Heart left ventricle (tissue), 16 donors: Measurements from ENCODE around the gene PRKACA. TPM values are rescaled to one million over a fixed set of nuclear protein-coding genes. Genes with fewer than 3 reads are reported as not detected.

ENCODE experiments used
- ATAC-seq, 4 donors: fragments of 200-7000 bp; cut with Tn5 transposase; one replicate each; pipeline ENCODE4 v1.9.1; 2020 to 2022; ENCODE audit warnings: moderate library complexity in 4 of 4, mild to moderate bottlenecking in 3 of 4, moderate number of reproducible peaks in 1 of 4
- DNase-seq, 5 donors: peaks; one replicate each; pipeline ENCODE4 v3.0.0-alpha.2; 2020
- H3K27ac ChIP-seq, 12 donors: fragments of 200-600 bp; sonication (generic) in 4 of 12; one replicate each; pipeline versions ENCODE4 v1.5.0 to v1.8.0; 2016 to 2022; ENCODE audit warnings: mild to moderate bottlenecking in 2 of 12
- H3K27me3 ChIP-seq, 9 donors: fragments of 200-600 bp; sonication (generic) in 2 of 9; one replicate each; pipeline versions ENCODE4 v1.5.1 to v1.8.0; 2016 to 2022; ENCODE audit warnings: mild to moderate bottlenecking in 3 of 9
- H3K36me3 ChIP-seq, 9 donors: fragments of 200-600 bp; sonication (generic) in 2 of 9; one replicate each; pipeline versions ENCODE4 v1.5.0 to v1.8.0; 2018 to 2022; ENCODE audit warnings: mild to moderate bottlenecking in 2 of 9
- H3K4me1 ChIP-seq, 12 donors: fragments of 200-600 bp; sonication (generic) in 4 of 12; one replicate each; pipeline versions ENCODE4 v1.5.0 to v1.8.0; 2016 to 2022; ENCODE audit warnings: mild to moderate bottlenecking in 3 of 12
- H3K4me3 ChIP-seq, 12 donors: fragments of 200-600 bp; sonication (generic) in 4 of 12; one replicate each; pipeline versions ENCODE4 v1.5.0 to v1.8.0; 2017 to 2022; ENCODE audit warnings: mild to moderate bottlenecking in 9 of 12, moderate library complexity in 4 of 12
- H3K9me3 ChIP-seq, 12 donors: fragments of 200-600 bp; sonication (generic) in 4 of 12; one replicate each; pipeline versions ENCODE4 v1.5.0 to v1.8.0; 2016 to 2022; ENCODE audit warnings: mild to moderate bottlenecking in 1 of 12
- POLR2A ChIP-seq, 2 donors: fragments of 450-650 bp; IDR thresholded peaks; one replicate each; pipeline ENCODE4 v1.6.1; 2017; ENCODE audit warnings: antibody characterized with exemption in 2 of 2, mild to moderate bottlenecking in 2 of 2, moderate library complexity in 2 of 2
- WGBS, 4 donors: extraction: QIAGEN DNeasy Blood & Tissue Kit in 2 of 4; methylation state at CpG; one replicate each; pipeline versions ENCODE4 v1.1.5 to v1.1.7; 2013 to 2018; 5-methylcytosine and 5-hydroxymethylcytosine counted together
- intact Hi-C, 10 donors: fragments of 100-400 bp; cut with DNase I; formaldehyde crosslinking; loops; one replicate each; pipeline versions ENCODE4 v1.11.1 to v1.14.2; 2022
- polyA plus RNA-seq, 2 donors: library from polyadenylated mRNA; stranded (reverse); fragments of 200-250 nt; gene quantifications; one replicate each; pipeline ENCODE4 v1.2.3, GENCODE V29; 2013
- total RNA-seq, 9 donors: library from RNA; depleted of rRNA in 2 of 9; stranded (reverse); fragments of >200 nt in 2 of 9; fragmentation: NEBNext Ultra II Directional in 3 of 9; extraction: Animal tissue kit (Norgen Biotek cat#: 25700) in 3 of 9; gene quantifications; one replicate each; pipeline versions ENCODE4 v1.1.0 to v1.2.4, GENCODE V29; 2016 to 2023
- TF ChIP-seq, protein P1 (sequence below), 12 donors: fragments of 200-600 bp; sonication (generic) in 4 of 12; IDR thresholded peaks; one replicate each; pipeline versions ENCODE4 v1.5.0 to v1.8.0; 2018 to 2022; ENCODE audit warnings: antibody characterized with exemption in 12 of 12, mild to moderate bottlenecking in 5 of 12
- donor health status: ischemic (EF 13 %, LVEDD 7.1; RV severe dilation, severe dysfunction).
- donor health status: healthy with polysubstance abuse.
- donor health status: DM: no; HTN: yes; CAD: no.
- donor health status: DM: no; HTN: no; CAD: no.
- donor health status: ischemic (EF 25% LVEDD 6.9; RV normal size, moderate dysfunction).
- donor health status: ischemic (EF 25% LVEDD 5.7; RV mildly dilated, moderate dysfunction).
- donor health status: healthy.
- donor health status: DM: yes; HTN: yes; CAD: no.
- donor health status: ischemic (EF 35%, LVEDD 5.7; RV mildly dilated, moderate dysfunction).
- donor health status: nonischemic (EF 11% LVEDD 7.7; RV severe dilation, severe dysfunction).
- donor health status: DM: yes; HTN: yes; CAD: no.
- donor health status: PGD.
- donor health status: ischemic (EF 29% LVEDD 5.4; RV normal size, mild dysfunction).
- donor health status: nonischemic (EF 23%, LVEDD 6.1; RV moderate dilation, normal function).

PRKACA gene
- total and polyA plus RNA-seq, 11 donors: 216 to 554 (median 454) TPM

DNA sequence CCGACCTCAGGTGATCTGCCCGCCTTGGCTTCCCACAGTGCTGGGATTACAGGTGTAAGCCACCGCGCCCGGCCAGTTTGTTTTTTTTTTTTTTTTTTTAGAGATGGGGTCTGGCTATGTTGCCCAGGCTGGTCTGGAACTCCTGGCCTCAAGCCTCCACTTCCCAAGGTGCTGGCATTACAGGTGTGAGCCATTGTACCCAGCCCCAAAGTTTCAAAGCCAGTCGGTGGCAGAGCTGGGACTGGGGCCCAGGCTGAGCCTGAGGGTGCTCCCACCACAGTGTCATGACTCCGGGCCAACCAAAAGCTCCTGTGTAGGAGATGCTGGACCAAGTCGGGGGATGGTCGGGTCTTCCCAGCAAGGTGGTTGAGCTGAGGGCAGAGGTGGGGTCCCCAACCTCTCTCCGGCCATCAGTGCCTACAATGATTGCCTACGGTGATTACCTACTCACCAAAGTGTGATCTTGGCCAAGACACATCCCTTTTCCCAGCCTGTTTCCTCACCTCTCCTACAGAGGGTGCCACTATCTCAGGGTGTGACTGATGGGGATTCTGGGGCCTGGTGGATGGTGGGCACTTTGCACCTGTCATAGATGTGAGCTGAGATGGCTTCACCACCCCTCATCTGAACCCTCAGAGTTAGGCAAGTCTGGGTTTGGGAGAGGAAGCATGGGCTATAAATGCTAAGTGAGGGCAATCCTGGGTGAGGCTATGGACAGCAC, 21.1 kb downstream of the PRKACA start:
- peak in 2 of 4 donors; percentile 8 to 16 for ATAC-seq
- 95 to 97% (median 95%) methylated on average over 9 to 11 of the region's 11 CpGs for WGBS, 4 donors

DNA sequence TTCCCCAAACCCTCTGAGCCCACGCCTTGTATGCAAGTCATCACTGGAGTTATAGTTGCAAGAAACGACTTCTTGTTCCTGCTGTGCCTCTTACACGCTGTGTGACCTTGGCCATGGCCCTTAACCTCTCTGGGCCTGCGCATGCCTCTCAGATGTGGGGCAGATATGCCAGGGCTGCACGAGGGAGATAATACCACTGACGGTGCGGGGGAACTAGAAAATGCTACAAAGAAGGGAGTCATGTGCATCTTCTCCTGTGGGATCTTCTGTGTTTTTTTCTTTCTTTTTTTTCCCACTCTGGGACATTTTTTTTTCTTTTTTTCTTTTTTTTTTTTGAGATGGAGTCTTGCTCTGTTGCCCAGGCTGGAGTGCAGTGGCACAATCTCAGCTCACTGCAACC, 22.7 kb downstream of the PRKACA start:
- WGBS, 4 donors: 82 to 87% (median 86%) methylated on average over 7 of the region's 7 CpGs

More for the DNA sequence above, 21.1 kb downstream of the PRKACA start:
- Histone ChIP-seq H3K27ac (no peak overlapping the region), H3K9me3 (peaks cover 0 to 13% (median 7%) of the 10 kb centered on the region in 12 donors), H3K4me1 (peaks cover 0 to 10% (median 6%) of the 10 kb centered on the region in 12 donors), H3K27me3 (no peaks in the 10 kb centered on the region), H3K36me3 (peaks cover 0 to 64% (median 52%) of the 10 kb centered on the region in 9 donors), H3K4me3 (no peak overlapping the region)
- intact Hi-C loops: no loop called here
- no peak for DNase-seq
- no peak for TF ChIP-seq POLR2A (IDR thresholded peaks at IDR 0.05)
- TF ChIP-seq, protein P1, sequence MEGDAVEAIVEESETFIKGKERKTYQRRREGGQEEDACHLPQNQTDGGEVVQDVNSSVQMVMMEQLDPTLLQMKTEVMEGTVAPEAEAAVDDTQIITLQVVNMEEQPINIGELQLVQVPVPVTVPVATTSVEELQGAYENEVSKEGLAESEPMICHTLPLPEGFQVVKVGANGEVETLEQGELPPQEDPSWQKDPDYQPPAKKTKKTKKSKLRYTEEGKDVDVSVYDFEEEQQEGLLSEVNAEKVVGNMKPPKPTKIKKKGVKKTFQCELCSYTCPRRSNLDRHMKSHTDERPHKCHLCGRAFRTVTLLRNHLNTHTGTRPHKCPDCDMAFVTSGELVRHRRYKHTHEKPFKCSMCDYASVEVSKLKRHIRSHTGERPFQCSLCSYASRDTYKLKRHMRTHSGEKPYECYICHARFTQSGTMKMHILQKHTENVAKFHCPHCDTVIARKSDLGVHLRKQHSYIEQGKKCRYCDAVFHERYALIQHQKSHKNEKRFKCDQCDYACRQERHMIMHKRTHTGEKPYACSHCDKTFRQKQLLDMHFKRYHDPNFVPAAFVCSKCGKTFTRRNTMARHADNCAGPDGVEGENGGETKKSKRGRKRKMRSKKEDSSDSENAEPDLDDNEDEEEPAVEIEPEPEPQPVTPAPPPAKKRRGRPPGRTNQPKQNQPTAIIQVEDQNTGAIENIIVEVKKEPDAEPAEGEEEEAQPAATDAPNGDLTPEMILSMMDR (IDR thresholded peaks at IDR 0.05): peak in 1 of 12 donors; percentile 4

DNA sequence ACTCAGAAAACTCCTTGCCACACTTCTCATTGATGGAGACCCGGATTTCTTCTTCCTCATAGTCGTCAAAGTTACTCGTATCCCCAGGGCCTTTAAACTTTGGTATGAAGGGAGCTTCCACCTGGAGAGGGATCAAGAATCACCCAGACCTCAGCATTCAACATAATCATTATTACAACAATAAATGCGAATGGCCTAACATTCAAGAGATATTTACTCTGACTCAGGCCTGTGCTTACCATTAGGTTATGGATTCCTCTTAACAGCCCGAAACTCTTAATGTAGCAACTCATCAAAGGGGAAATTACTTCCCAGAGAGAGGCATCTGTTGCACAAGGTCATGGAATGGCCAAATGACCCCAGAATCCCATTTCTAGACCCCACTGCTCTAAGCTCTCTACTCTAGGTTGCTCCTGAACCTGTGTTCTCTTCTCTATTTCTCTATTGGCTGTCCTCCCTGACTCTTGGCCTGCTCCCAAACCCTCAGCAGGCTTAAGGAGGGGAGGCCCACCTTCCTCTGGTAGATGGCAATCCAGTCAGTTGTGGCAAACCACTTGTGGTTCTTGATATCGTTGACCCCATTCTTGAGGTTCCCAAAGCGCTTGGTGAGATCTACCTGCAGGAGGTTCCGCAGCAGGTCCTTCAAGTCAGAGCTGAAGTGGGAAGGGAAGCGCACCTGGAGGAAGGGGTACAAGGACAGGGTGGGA, 24.3 kb downstream of the PRKACA start:
- no peak for TF ChIP-seq POLR2A (IDR thresholded peaks at IDR 0.05)
- TF ChIP-seq, protein P1 (IDR thresholded peaks at IDR 0.05): no peak
- H3K27me3 ChIP-seq: no peaks in the 10 kb centered on the region
- peaks cover 0 to 13% (median 7%) of the 10 kb centered on the region in 12 donors for H3K9me3 ChIP-seq
- peaks cover 0 to 40% (median 33%) of the 10 kb centered on the region in 9 donors for H3K36me3 ChIP-seq
- peaks cover 0 to 19% (median 12%) of the 10 kb centered on the region in 12 donors for H3K4me1 ChIP-seq
- H3K4me3 ChIP-seq: no peak overlapping the region
- DNase-seq (no peak), ATAC-seq (no peak)
- 96 to 98% (median 97%) methylated on average over 9 of the region's 9 CpGs for WGBS, 4 donors
- intact Hi-C loops: loop anchor here in 1 of 10 donors (2.0 kb wide), 1 partner anchor 20 kb away; a partner anchor contains a TSS
- H3K27ac ChIP-seq: no peak overlapping the region

More for the DNA sequence above, 22.7 kb downstream of the PRKACA start:
- ATAC-seq: no peak
- H3K9me3 ChIP-seq: peaks cover 0 to 13% (median 7%) of the 10 kb centered on the region in 12 donors
- H3K4me1 ChIP-seq: peaks cover 0 to 12% (median 7%) of the 10 kb centered on the region in 12 donors
- intact Hi-C loops: no loop called here
- DNase-seq: no peak
- peaks cover 0 to 48% (median 36%) of the 10 kb centered on the region in 9 donors for H3K36me3 ChIP-seq
- TF ChIP-seq POLR2A (IDR thresholded peaks at IDR 0.05): no peak
- TF ChIP-seq, protein P1 (IDR thresholded peaks at IDR 0.05): no peak
- no peak overlapping the region for H3K27ac ChIP-seq
- H3K4me3 ChIP-seq: no peak overlapping the region
- H3K27me3 ChIP-seq: no peaks in the 10 kb centered on the region
